Activated effector memory CD4-positive, alpha-beta T cell treated with anti-CD3 and anti-CD28 coated beads, Interleukin-2, amount 50 U/mL, for 16 hours (primary cell): ENCODE results near the gene IGSF10.

Source experiments
- DNase-seq: peaks from one replicate; pipeline ENCODE4 v3.0.0-alpha.2; 2020

The IGSF10 gene

GRCh38 chr3:151459358-151459757 lies 1.5 kb downstream of the IGSF10 start:
- no peak for DNase-seq

GRCh38 chr3:151456065-151456464 lies 4.8 kb downstream of the IGSF10 start:
- no peak for DNase-seq

- DNase-seq: no peak
Measured at GRCh38 chr3:151452841-151453240, 8.0 kb downstream of the IGSF10 start.

- no peak for DNase-seq
Measured at GRCh38 chr3:151452368-151452767, 8.5 kb downstream of the IGSF10 start.

- DNase-seq: no peak
Measured at GRCh38 chr3:151446002-151446340, 14.9 kb downstream of the IGSF10 start.

GRCh38 chr3:151445273-151446001 lies 15.4 kb downstream of the IGSF10 start:
- no peak for DNase-seq

GRCh38 chr3:151443583-151443982 lies 17.3 kb downstream of the IGSF10 start:
- DNase-seq: no peak

- no peak for DNase-seq
Measured at GRCh38 chr3:151440940-151441339, 19.9 kb downstream of the IGSF10 start.

GRCh38 chr3:151439652-151440125 lies 21.2 kb downstream of the IGSF10 start:
- no peak for DNase-seq

GRCh38 chr3:151437906-151438305 lies 23.0 kb downstream of the IGSF10 start:
- no peak for DNase-seq

- DNase-seq: no peak
Measured at GRCh38 chr3:151436675-151437446, 24.0 kb downstream of the IGSF10 start.

- DNase-seq: no peak
Measured at GRCh38 chr3:151434151-151434890, 26.5 kb downstream of the IGSF10 start.

GRCh38 chr3:151432616-151433372 lies 28.1 kb downstream of the IGSF10 start:
- DNase-seq: no peak

- no peak for DNase-seq
Measured at GRCh38 chr3:151431940-151432339, 28.9 kb downstream of the IGSF10 start.

- no peak for DNase-seq
Measured at GRCh38 chr3:151430821-151431484, 29.9 kb downstream of the IGSF10 start.

- DNase-seq: no peak
Measured at GRCh38 chr3:151428386-151428785, 32.5 kb downstream of the IGSF10 start.

GRCh38 chr3:151426341-151426657 lies 34.6 kb downstream of the IGSF10 start:
- no peak for DNase-seq

- no peak for DNase-seq
Measured at GRCh38 chr3:151425627-151426340, 35.1 kb downstream of the IGSF10 start.

- DNase-seq: no peak
Measured at GRCh38 chr3:151423091-151423490, 37.8 kb downstream of the IGSF10 start.

- DNase-seq: no peak
Measured at GRCh38 chr3:151421938-151422337, 38.9 kb downstream of the IGSF10 start.

GRCh38 chr3:151419806-151420205 lies 41.1 kb downstream of the IGSF10 start:
- DNase-seq: no peak

- no peak for DNase-seq
Measured at GRCh38 chr3:151415289-151415688, 45.6 kb downstream of the IGSF10 start.
